B cell (primary cell): ENCODE measurements around the gene TTC6.

Experiments used
- CTCF ChIP-seq: fragments of 200-600 bp; IDR thresholded peaks from one replicate; pipeline ENCODE4 v1.8.0; 2022; ENCODE audit warnings: antibody characterized with exemption, mild to moderate bottlenecking
- EZH2 ChIP-seq: IDR thresholded peaks from 2 replicates; pipeline ENCODE4 v1.6.1; 2012; ENCODE audit warnings: borderline replicate concordance, low read depth, mild to moderate bottlenecking, moderate library complexity, low read length; ENCODE audit not compliant: insufficient read depth, poor library complexity, severe bottlenecking

GRCh38 chr14:37593511-37594237, 1.8 kb upstream of the TTC6 start:
- TF ChIP-seq CTCF (no peak), EZH2 (no peak)
